HepG2 (cell line): ENCODE results near the gene RPP25L. TPM values are rescaled to one million over a fixed set of nuclear protein-coding genes. Genes with fewer than 3 reads are reported as not detected.

ENCODE experiments used
- BHLHE40 ChIP-seq: IDR thresholded peaks from 2 replicates; pipeline ENCODE4 v1.6.1; 2011; ENCODE audit warnings: low read length, improper control_type of control experiment
- ESRRA ChIP-seq: sonication (generic); formaldehyde crosslinking; IDR thresholded peaks from 2 replicates; pipeline ENCODE4 v1.5.1; 2020; ENCODE audit warnings: mild to moderate bottlenecking, low read depth, missing genetic modification reagents
- FOXK1 ChIP-seq: sonication (generic); formaldehyde crosslinking; IDR thresholded peaks from 2 replicates; pipeline ENCODE4 v1.4.0; 2020; ENCODE audit warnings: low read depth, missing genetic modification reagents, borderline replicate concordance
- HNRNPLL ChIP-seq: fragments of 200-400 bp; formaldehyde crosslinking; IDR thresholded peaks from 2 replicates; pipeline ENCODE4 v1.6.1; 2017; ENCODE audit warnings: mild to moderate bottlenecking, low read depth, low read length; ENCODE audit not compliant: poor library complexity, severe bottlenecking
- HNRNPUL1 ChIP-seq: fragments of 200-400 bp; formaldehyde crosslinking; IDR thresholded peaks from 2 replicates; pipeline ENCODE4 v1.6.1; 2017; ENCODE audit warnings: low read depth, mild to moderate bottlenecking, low read length, moderate library complexity
- KAT7 ChIP-seq: IDR thresholded peaks from 2 replicates; pipeline ENCODE4 v1.6.1; 2018; ENCODE audit warnings: borderline replicate concordance, missing compliant biosample characterization
- MYC ChIP-seq: sonication (generic); formaldehyde crosslinking; IDR thresholded peaks from 2 replicates; pipeline ENCODE4 v1.9.0; 2021; ENCODE audit warnings: missing genetic modification reagents, borderline replicate concordance
- NFKB2 ChIP-seq: sonication (generic); formaldehyde crosslinking; IDR thresholded peaks from 2 replicates; pipeline ENCODE4 v1.4.0; 2020; ENCODE audit warnings: missing genetic modification reagents, borderline replicate concordance
- RARG ChIP-seq: sonication (generic); formaldehyde crosslinking; IDR thresholded peaks from 2 replicates; pipeline ENCODE4 v1.4.0; 2020; ENCODE audit warnings: low read depth, mild to moderate bottlenecking, missing genetic modification reagents
- SALL1 ChIP-seq: sonication (generic); formaldehyde crosslinking; IDR thresholded peaks from 2 replicates; pipeline ENCODE4 v1.8.0; 2022; ENCODE audit warnings: mild to moderate bottlenecking, missing genetic modification reagents
- YEATS4 ChIP-seq: sonication (generic); formaldehyde crosslinking; IDR thresholded peaks from 2 replicates; pipeline ENCODE4 v1.4.0; 2020; ENCODE audit warnings: missing genetic modification reagents, borderline replicate concordance
- ZBTB7B ChIP-seq: sonication (generic); formaldehyde crosslinking; IDR thresholded peaks from 2 replicates; pipeline ENCODE4 v1.4.0; 2020; ENCODE audit warnings: missing genetic modification reagents
- ZNF253 ChIP-seq: sonication (generic); formaldehyde crosslinking; IDR thresholded peaks from 2 replicates; pipeline ENCODE4 v1.8.0; 2022; ENCODE audit warnings: mild to moderate bottlenecking, missing genetic modification reagents, borderline replicate concordance
- ZNF383 ChIP-seq: sonication (generic); formaldehyde crosslinking; IDR thresholded peaks from 2 replicates; pipeline ENCODE4 v1.4.0; 2020; ENCODE audit warnings: missing genetic modification reagents, mild to moderate bottlenecking, borderline replicate concordance
- ZNF747 ChIP-seq: sonication (generic); formaldehyde crosslinking; IDR thresholded peaks from 2 replicates; pipeline ENCODE4 v1.8.1; 2023; ENCODE audit warnings: missing genetic modification reagents, mild to moderate bottlenecking, borderline replicate concordance
- ZNF780A ChIP-seq: sonication (generic); formaldehyde crosslinking; IDR thresholded peaks from 2 replicates; pipeline ENCODE4 v1.8.0; 2022; ENCODE audit warnings: mild to moderate bottlenecking, missing genetic modification reagents, moderate library complexity
- polyA plus RNA-seq, 8 experiments: library from polyadenylated mRNA; depleted of rRNA in 3 of 8; stranded (reverse) in 7 of 8; unstranded in 1 of 8; fragments of >200 nt; fragmentation: Illumina TruSeq in 4 of 8; extraction: Trizol in 4 of 8; gene quantifications; 2 replicates each; pipeline versions ENCODE4 v1.2.1 to v1.2.3, GENCODE V29; 2011 to 2016; ENCODE audit warnings: low read depth in 4 of 8, missing spikeins in 1 of 8, mixed read lengths in 1 of 8; ENCODE audit not compliant: insufficient read depth in 1 of 8
- total RNA-seq, 5 experiments: library from RNA; depleted of rRNA; stranded (reverse); fragments of >200 nt; fragmentation: Illumina TruSeq; extraction: Trizol; gene quantifications; 2 replicates each; pipeline ENCODE4 v1.2.3, GENCODE V29; 2016; ENCODE audit warnings: low read depth in 1 of 5
- TF ChIP-seq, protein P1 (sequence below): sonication (generic); formaldehyde crosslinking; IDR thresholded peaks from 2 replicates; pipeline ENCODE4 v1.5.0; 2020; ENCODE audit warnings: mild to moderate bottlenecking, missing genetic modification reagents, borderline replicate concordance
- TF ChIP-seq, protein P2 (sequence below): sonication (generic); formaldehyde crosslinking; IDR thresholded peaks from 2 replicates; pipeline ENCODE4 v1.5.0; 2020; ENCODE audit warnings: missing genetic modification reagents
- TF ChIP-seq, protein P3 (sequence below): sonication (generic); formaldehyde crosslinking; IDR thresholded peaks from 2 replicates; pipeline ENCODE4 v1.5.0; 2020; ENCODE audit warnings: missing genetic modification reagents
- TF ChIP-seq, protein P4 (sequence below): sonication (generic); formaldehyde crosslinking; IDR thresholded peaks from 2 replicates; pipeline ENCODE4 v1.4.0; 2020; ENCODE audit warnings: missing genetic modification reagents, borderline replicate concordance
- TF ChIP-seq, protein P5 (sequence below): sonication (generic); formaldehyde crosslinking; IDR thresholded peaks from 2 replicates; pipeline ENCODE4 v1.4.0; 2020; ENCODE audit warnings: missing genetic modification reagents, borderline replicate concordance

The RPP25L gene
- total and polyA plus RNA-seq, 2 of the 13 experiments (the other 11 are each of a cell fraction or from before 2014, with no cell fraction given): 24.5 to 27.3 TPM

DNA sequence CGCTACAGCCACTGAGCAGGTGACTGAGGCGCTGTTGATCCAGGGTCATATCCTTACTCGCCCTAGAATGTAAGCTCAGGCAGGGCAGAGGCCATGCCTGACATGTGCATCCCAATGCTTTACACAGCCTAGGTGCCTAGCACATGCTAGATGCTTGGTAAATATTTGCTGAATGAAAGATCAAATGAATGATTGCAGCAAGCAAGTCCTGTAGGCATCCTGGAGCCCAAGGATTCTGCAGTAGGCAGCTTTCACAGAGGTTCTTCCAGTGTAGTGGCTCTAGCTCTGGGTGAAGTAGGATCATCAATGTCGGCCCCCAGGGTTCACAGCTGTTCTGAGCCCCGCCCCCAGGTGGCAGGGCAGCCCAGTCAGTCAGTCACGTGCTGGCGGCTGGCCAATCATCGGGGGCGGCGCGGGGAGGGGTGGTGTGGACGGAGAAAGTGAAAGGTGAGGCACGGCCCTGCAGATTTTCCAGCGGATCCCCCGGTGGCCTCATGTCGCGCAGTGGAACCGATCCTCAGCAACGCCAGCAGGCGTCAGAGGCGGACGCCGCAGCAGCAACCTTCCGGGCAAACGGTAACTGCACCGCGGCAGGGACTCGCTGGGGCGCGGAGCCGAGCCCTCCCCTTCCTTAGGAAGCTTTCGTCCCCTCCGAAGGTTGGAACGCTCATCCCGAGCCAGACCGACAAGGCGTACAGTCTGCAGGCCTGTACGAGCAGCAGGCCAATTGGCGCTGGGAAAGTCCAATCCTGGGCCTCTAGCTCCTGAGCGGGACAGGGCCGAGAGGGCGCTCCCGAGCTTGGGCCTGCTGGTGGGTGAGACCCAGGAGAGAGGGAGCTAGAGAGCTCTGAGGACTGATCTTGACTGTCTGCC lies 34.5 kb upstream of the RPP25L start, which contains the start of gene GALT (continued):
- no peak; the same call in 1 of the 2 replicates for TF ChIP-seq NFKB2 (CRISPR knock-in tag)
- TF ChIP-seq MYC (CRISPR knock-in tag): peak; percentile 72
- TF ChIP-seq, protein P1, sequence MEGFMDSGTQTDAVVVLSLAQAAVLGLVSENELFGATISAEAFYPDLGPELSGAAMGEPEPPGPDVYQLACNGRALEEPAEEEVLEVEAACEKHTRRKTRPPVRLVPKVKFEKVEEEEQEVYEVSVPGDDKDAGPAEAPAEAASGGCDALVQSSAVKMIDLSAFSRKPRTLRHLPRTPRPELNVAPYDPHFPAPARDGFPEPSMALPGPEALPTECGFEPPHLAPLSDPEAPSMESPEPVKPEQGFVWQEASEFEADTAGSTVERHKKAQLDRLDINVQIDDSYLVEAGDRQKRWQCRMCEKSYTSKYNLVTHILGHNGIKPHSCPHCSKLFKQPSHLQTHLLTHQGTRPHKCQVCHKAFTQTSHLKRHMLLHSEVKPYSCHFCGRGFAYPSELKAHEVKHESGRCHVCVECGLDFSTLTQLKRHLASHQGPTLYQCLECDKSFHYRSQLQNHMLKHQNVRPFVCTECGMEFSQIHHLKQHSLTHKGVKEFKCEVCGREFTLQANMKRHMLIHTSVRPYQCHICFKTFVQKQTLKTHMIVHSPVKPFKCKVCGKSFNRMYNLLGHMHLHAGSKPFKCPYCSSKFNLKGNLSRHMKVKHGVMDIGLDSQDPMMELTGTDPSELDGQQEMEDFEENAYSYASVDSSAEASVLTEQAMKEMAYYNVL (CRISPR knock-in tag): peak; percentile 49
- TF ChIP-seq FOXK1 (CRISPR knock-in tag): peak; percentile 57; the same call in 1 of the 2 replicates
- TF ChIP-seq, protein P2, sequence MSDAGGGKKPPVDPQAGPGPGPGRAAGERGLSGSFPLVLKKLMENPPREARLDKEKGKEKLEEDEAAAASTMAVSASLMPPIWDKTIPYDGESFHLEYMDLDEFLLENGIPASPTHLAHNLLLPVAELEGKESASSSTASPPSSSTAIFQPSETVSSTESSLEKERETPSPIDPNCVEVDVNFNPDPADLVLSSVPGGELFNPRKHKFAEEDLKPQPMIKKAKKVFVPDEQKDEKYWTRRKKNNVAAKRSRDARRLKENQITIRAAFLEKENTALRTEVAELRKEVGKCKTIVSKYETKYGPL (CRISPR knock-in tag): no peak
- 0 out of 2 replicates have a peak, but pooled peaks have one; percentile 9 for TF ChIP-seq ZNF747 (CRISPR knock-in tag)
- peak; percentile 41; the same call in 1 of the 2 replicates for TF ChIP-seq KAT7 (CRISPR knock-in tag)
- TF ChIP-seq, protein P3, sequence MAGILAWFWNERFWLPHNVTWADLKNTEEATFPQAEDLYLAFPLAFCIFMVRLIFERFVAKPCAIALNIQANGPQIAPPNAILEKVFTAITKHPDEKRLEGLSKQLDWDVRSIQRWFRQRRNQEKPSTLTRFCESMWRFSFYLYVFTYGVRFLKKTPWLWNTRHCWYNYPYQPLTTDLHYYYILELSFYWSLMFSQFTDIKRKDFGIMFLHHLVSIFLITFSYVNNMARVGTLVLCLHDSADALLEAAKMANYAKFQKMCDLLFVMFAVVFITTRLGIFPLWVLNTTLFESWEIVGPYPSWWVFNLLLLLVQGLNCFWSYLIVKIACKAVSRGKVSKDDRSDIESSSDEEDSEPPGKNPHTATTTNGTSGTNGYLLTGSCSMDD (CRISPR knock-in tag): no peak
- TF ChIP-seq SALL1 (CRISPR knock-in tag): peak; percentile 77
- peak; percentile 48; the same call in 1 of the 2 replicates for TF ChIP-seq ZBTB7B (CRISPR knock-in tag)
- TF ChIP-seq, protein P4, sequence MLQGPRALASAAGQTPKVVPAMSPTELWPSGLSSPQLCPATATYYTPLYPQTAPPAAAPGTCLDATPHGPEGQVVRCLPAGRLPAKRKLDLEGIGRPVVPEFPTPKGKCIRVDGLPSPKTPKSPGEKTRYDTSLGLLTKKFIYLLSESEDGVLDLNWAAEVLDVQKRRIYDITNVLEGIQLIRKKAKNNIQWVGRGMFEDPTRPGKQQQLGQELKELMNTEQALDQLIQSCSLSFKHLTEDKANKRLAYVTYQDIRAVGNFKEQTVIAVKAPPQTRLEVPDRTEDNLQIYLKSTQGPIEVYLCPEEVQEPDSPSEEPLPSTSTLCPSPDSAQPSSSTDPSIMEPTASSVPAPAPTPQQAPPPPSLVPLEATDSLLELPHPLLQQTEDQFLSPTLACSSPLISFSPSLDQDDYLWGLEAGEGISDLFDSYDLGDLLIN (CRISPR knock-in tag): no peak
- TF ChIP-seq HNRNPUL1: no peak
- TF ChIP-seq RARG (CRISPR knock-in tag): no peak
- peak; percentile 62 for TF ChIP-seq YEATS4 (CRISPR knock-in tag)
- TF ChIP-seq ESRRA (CRISPR knock-in tag): 0 out of 2 replicates have a peak, but pooled peaks have one; percentile 14
- TF ChIP-seq BHLHE40: peak; percentile 82
- no peak for TF ChIP-seq ZNF780A (CRISPR knock-in tag)
- TF ChIP-seq, protein P5, sequence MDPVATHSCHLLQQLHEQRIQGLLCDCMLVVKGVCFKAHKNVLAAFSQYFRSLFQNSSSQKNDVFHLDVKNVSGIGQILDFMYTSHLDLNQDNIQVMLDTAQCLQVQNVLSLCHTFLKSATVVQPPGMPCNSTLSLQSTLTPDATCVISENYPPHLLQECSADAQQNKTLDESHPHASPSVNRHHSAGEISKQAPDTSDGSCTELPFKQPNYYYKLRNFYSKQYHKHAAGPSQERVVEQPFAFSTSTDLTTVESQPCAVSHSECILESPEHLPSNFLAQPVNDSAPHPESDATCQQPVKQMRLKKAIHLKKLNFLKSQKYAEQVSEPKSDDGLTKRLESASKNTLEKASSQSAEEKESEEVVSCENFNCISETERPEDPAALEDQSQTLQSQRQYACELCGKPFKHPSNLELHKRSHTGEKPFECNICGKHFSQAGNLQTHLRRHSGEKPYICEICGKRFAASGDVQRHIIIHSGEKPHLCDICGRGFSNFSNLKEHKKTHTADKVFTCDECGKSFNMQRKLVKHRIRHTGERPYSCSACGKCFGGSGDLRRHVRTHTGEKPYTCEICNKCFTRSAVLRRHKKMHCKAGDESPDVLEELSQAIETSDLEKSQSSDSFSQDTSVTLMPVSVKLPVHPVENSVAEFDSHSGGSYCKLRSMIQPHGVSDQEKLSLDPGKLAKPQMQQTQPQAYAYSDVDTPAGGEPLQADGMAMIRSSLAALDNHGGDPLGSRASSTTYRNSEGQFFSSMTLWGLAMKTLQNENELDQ (CRISPR knock-in tag): no peak
- TF ChIP-seq ZNF253: no peak
- peak; percentile 72 for TF ChIP-seq HNRNPLL
- TF ChIP-seq ZNF383 (CRISPR knock-in tag): no peak
